PC-3 (cell line): Measurements from ENCODE around the gene FBXW4.

ENCODE experiments used
- CTCF ChIP-seq: fragments of 300-600 bp; sonication (generic); conservative IDR thresholded peaks from 2 replicates; pipeline ENCODE4 v1.5.1; 2017; ENCODE audit warnings: antibody characterized with exemption, low read depth, mild to moderate bottlenecking, low read length
- EZH2 ChIP-seq: fragments of 300-600 bp; sonication (generic); IDR thresholded peaks from one replicate; pipeline ENCODE4 v1.6.1; 2017; ENCODE audit warnings: antibody characterized with exemption, mild to moderate bottlenecking, low read length; ENCODE audit not compliant: unreplicated experiment

DNA sequence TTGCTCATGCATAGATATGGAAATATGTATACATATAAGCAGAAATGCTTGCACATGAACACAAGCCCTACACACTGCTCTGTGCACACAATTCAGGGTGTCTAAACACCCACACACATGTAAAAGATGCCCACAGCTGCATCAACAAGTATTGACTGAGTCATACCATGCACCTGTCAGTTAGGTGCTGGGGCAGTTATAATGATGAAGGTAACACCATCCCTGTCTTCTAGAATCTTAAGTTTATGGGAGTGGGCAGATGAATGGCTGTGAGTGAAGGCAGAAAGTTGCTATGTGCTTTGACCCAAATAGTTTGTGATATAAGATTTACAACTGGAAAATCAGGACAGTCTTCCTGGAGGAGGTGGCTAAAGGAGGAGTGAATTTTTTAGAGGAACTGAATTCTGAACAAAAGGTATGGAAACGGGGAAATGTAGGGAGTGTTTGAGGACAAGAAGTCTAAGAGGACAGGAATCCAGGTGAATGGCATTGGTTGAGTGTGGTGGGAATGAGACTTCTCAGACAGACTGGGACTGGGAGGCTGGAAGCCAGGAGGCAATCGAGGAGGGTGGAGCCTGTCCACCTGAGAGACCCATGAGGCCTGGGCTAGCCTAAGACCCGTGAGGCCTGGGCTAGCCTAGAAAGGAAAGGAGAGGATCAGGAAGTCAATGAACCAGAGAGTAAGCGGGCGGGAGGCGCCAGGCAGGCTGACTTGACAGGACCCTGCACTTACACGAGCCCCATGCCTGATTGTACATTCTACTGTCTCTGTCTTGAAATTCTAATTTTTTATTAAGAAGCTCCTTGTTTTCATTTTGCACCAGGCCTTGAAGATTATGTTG is 127.6 kb downstream of the FBXW4 start:
- no peak for TF ChIP-seq EZH2
- TF ChIP-seq CTCF = no peak
